ENCODE measurements around the gene WDR31. TPM values are rescaled to one million over a fixed set of nuclear protein-coding genes. Genes with fewer than 3 reads are reported as not detected.
A peak's percentile ranks its signal among the peaks of the same experiment; 100 is the strongest.

The WDR31 gene
- total RNA-seq, 2 donors from 2014 or later, result 1.0 to 2.3 TPM

DNA sequence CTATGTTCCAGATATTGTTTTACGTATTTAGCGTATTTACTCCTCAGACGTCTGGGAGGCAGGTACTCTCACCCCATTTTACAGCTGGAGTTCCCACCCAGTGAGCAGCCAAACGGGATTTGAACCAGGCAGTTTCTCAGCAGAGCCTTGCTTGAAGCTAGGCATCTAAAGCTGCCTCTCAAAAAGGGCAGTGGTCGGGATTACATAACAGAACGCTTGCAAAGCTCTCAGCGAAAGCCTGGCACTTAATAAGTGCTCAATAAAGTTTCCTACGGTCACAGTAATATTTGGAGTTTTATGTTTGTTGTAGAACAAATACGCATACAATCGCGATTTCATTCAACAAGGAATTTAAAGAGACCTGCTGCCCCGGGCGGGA is 9.0 kb upstream of the WDR31 start:
- H3K9me3 ChIP-seq, result no peaks in the 10 kb centered on the region
- 9 to 23% methylated on average over 7 to 13 of the region's 13 CpGs for WGBS, 2 donors
- no peaks in the 10 kb centered on the region for H3K27me3 ChIP-seq
- no peak overlapping the region for H3K4me3 ChIP-seq
- peak overlapping the region; percentile 28 to 86 (median 76) for H3K27ac ChIP-seq
- H3K36me3 ChIP-seq (replicated peaks in 1 of 2; ENCODE audit: insufficient read depth in 1 of 2, low read depth in 2 of 2), result no peaks in the 10 kb centered on the region
- DNase-seq (no peak), ATAC-seq (peak; percentile 8)
- H3K4me1 ChIP-seq, result peaks cover 17% of the 10 kb centered on the region
- intact Hi-C loops (cut with DNase I), result no loop called here
- TF ChIP-seq POLR2A (IDR thresholded peaks at IDR 0.05), result no peak
- TF ChIP-seq, protein P1, sequence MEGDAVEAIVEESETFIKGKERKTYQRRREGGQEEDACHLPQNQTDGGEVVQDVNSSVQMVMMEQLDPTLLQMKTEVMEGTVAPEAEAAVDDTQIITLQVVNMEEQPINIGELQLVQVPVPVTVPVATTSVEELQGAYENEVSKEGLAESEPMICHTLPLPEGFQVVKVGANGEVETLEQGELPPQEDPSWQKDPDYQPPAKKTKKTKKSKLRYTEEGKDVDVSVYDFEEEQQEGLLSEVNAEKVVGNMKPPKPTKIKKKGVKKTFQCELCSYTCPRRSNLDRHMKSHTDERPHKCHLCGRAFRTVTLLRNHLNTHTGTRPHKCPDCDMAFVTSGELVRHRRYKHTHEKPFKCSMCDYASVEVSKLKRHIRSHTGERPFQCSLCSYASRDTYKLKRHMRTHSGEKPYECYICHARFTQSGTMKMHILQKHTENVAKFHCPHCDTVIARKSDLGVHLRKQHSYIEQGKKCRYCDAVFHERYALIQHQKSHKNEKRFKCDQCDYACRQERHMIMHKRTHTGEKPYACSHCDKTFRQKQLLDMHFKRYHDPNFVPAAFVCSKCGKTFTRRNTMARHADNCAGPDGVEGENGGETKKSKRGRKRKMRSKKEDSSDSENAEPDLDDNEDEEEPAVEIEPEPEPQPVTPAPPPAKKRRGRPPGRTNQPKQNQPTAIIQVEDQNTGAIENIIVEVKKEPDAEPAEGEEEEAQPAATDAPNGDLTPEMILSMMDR (IDR thresholded peaks at IDR 0.05), result no peak

DNA sequence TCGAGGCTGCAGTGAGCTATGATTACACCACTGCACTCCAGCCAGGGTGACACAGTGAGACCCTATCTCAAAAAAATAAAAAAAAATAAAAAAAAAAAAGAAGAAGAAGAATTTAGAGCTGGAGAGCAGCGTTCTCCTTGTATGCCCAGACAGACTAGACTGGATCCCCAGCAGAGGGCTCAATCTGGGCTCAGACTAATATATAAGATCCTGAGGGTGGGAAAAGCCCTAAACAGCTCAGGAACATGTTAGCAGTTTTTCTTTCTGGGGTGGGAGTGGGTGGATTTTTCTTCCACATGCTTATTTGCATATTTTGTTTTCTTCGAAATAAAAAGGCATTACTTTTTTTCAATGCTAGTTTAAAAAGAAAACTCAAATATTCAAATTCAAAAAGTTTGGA is 8.4 kb upstream of the WDR31 start:
- no peak overlapping the region for H3K27ac ChIP-seq
- H3K9me3 ChIP-seq, result no peaks in the 10 kb centered on the region
- TF ChIP-seq, protein P1 (IDR thresholded peaks at IDR 0.05), result no peak
- no peak for TF ChIP-seq POLR2A (IDR thresholded peaks at IDR 0.05)
- WGBS, 2 donors, result 81 to 84% methylated on average over 3 of the region's 3 CpGs
- intact Hi-C loops (cut with DNase I), result no loop called here
- H3K4me1 ChIP-seq, result peaks cover 23% of the 10 kb centered on the region
- H3K27me3 ChIP-seq, result no peaks in the 10 kb centered on the region
- no peak overlapping the region for H3K4me3 ChIP-seq
- DNase-seq (no peak), ATAC-seq (no peak)
- no peaks in the 10 kb centered on the region for H3K36me3 ChIP-seq (replicated peaks in 1 of 2; ENCODE audit: insufficient read depth in 1 of 2, low read depth in 2 of 2)

DNA sequence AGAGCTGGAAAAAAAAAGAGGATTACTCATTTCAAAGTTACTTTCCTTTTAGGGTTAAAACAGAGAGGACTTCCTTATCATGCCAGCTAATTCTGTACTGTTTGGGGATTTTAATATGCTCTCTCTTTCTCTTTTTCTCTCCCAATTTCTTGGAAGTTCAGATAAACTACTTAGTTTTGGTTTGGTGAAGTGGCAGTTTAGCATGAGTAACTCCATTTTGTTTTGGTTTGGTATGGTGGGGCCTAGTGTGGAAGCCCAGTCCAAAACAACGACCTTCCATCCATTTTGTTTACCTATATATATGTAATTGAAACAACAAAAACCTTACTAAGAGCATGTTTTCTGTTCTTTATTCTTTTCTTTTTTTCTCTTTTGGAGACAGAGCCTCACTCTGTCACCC is 5.6 kb upstream of the WDR31 start:
- Histone ChIP-seq H3K27me3 (no peaks in the 10 kb centered on the region), H3K9me3 (no peaks in the 10 kb centered on the region), H3K4me3 (no peak overlapping the region), H3K27ac (no peak overlapping the region), H3K4me1 (peaks cover 22% of the 10 kb centered on the region), H3K36me3 (replicated peaks in 1 of 2; ENCODE audit: insufficient read depth in 1 of 2, low read depth in 2 of 2) (no peaks in the 10 kb centered on the region)
- WGBS, 2 donors, result 3 to 35% methylated on average over 1 of the region's 1 CpG
- intact Hi-C loops (cut with DNase I), result no loop called here
- TF ChIP-seq, protein P1 (IDR thresholded peaks at IDR 0.05), result no peak
- no peak for TF ChIP-seq POLR2A (IDR thresholded peaks at IDR 0.05)
- ATAC-seq, result no peak
- DNase-seq, result no peak

DNA sequence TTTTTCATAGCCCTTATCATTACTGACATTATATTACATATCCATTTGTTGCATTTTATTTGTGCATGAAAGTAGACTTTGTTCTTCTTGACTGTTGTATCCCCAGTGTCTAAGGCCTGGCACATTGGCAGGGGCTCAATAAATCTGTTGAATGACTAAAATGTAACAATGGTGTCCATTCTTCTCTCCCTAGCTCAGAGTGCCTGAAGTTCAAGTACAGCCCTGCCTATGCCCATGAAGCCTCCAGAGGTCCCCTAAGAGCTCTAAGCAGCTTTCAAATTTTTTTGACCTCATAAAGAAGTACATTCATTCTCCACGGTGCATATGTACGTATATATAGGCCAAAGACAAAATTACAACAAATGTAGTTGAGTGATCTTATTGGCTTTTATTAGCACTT is 5.1 kb upstream of the WDR31 start:
- Histone ChIP-seq H3K4me1 (peaks cover 19% of the 10 kb centered on the region), H3K36me3 (replicated peaks in 1 of 2; ENCODE audit: insufficient read depth in 1 of 2, low read depth in 2 of 2) (no peaks in the 10 kb centered on the region), H3K9me3 (no peaks in the 10 kb centered on the region), H3K4me3 (no peak overlapping the region), H3K27ac (no peak overlapping the region), H3K27me3 (no peaks in the 10 kb centered on the region)
- 67 to 84% methylated on average over 2 of the region's 2 CpGs for WGBS, 2 donors
- intact Hi-C loops (cut with DNase I), result no loop called here
- TF ChIP-seq, protein P1 (IDR thresholded peaks at IDR 0.05), result no peak
- no peak for ATAC-seq
- no peak for DNase-seq

DNA sequence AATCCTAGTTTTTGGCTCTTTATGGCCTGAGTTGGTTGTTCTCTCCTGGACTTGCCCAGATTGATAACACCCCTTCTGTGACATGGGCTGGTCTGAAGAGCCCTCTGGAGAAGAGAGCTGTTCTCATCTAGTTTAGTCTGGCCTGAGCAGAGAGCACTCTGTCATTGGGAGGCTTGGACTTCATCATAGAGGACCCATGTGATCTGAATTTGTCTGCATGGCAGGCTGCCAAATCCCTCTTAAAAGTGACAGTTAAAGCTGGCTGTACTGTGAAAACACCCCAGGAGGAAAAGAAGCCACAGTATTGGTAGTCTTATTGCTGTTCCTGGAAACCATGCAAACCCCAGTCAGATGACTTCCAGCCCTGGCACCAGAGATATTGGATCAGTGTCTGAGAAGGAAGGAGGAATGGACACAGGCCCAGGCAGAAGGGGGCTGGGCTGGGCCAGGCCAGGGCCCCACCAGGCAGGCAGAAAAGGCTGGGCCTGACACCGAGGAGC is 3.7 kb upstream of the WDR31 start:
- no peaks in the 10 kb centered on the region for H3K9me3 ChIP-seq
- H3K36me3 ChIP-seq (replicated peaks in 1 of 2; ENCODE audit: insufficient read depth in 1 of 2, low read depth in 2 of 2), result no peaks in the 10 kb centered on the region
- H3K4me1 ChIP-seq, result peaks cover 28% of the 10 kb centered on the region
- H3K27me3 ChIP-seq, result no peaks in the 10 kb centered on the region
- peak overlapping the region in 3 of 4 donors; percentile 52 to 76 (median 62) for H3K27ac ChIP-seq
- no peak overlapping the region for H3K4me3 ChIP-seq
- 42 to 47% methylated on average over 1 of the region's 1 CpG for WGBS, 2 donors
- TF ChIP-seq, protein P1 (IDR thresholded peaks at IDR 0.05), result no peak
- peak in 1 of 3 donors; percentile 8 for TF ChIP-seq POLR2A (IDR thresholded peaks at IDR 0.05)
- ATAC-seq (peak; percentile 43), DNase-seq (peak; percentile 74 to 87 (median 83))
- intact Hi-C loops (cut with DNase I), result no loop called here

Measured in body of pancreas (tissue), 4 donors.